HG03139 (cell line): ENCODE measurements around the gene ZNF17.
A peak's percentile ranks its signal among the peaks of the same experiment; 100 is the strongest.

Source experiments
- ATAC-seq: cut with Tn5 transposase; IDR thresholded peaks from one replicate; pipeline ENCODE4 v1.9.1; 2021; ENCODE audit not compliant: unreplicated experiment

Gene ZNF17

DNA sequence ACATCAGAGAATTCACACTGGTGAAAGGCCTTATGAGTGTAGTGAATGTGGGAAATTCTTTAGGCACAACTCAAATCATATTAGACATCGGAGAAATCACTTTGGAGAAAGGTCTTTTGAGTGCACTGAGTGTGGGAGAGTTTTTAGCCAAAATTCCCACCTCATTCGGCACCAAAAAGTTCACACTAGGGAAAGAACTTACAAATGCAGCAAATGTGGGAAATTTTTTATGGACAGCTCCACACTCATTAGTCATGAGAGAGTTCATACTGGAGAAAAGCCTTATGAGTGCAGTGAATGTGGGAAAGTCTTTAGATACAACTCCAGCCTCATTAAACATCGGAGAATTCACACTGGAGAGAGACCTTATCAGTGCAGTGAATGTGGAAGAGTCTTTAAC, 10.1 kb downstream of the ZNF17 start:
- no peak for ATAC-seq

DNA sequence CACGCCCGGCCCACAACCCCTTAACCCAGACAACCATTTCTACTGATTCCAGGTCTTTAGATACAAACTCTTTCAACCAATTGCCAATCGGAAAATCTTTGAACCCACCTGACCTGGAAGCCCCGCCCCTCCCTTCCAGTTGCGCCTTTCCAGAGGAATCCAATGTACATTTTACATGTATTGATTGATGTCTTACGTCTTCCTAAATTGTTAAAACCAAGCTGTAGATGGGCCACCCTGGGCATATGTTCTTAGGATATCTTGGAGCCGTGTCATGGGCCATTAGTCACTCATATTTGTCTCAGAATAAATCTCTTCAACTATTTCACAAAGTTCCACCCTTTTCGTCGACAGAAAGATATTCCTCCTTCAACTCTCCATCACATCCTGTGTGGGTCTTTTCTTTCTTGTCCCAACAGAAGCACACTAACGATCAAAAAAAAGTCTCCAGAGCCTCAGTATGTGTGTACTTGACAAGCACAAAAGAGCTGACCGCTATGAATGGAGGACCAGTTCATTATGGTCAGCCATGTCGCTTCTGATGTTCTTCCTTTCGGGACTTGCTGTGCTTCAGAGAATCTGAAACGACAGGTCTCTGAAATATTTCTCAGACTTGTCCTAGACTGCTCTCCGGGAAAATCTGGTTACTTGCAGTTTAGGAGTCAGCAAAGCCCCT, 23.6 kb downstream of the ZNF17 start:
- ATAC-seq: peak; percentile 6

DNA sequence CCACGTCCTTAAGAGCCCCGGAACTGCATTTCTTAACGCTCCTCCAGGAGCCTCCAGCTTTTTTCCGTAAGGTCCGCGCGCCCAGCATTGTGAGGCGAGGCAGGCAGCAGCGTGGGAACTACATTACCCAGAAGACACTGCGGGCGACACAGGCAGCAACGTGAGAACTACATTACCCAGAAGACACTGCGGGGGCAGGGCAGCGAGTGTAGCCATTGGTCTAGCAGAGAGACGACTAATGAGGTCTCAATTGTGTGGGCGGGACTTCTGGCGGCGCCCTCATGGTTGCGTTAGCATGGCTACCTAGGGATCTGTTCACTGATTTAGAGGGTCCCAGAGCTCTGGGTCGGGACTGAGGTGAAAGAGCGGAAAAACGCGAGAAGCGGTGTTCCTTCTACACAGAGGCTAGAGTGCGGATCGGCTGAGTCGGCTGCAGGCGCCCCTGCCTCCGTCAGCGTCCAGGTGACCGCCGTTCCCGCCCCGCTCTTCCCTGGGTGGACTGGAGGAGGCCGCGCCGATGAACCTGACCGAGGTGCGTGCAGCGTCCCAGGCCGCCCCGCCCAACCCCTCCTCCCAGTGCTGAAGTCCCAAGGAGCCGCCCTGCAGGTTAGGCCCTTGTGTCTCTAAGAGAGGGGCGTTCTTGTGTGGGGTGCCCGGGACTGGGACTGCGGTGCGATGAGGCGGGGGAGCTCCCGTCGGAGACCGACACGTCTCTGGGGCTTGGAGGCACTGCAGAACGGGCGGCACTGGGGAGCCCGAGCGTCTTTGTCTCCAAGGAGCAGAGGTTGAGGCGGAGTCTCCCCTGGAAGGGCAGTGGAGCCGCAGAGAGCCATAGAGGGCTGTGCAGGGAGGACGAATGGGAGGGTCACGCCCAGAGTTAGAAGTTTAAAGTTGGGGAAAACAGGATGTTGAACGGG, 24.4 kb downstream of the ZNF17 start, which contains the start of gene ZNF749:
TSS of gene ZNF749 (plus strand) at position 264 of the 917 bp plus-strand sequence. CDS start at position 518, 254 bp downstream.
- peak; percentile 93 for ATAC-seq

DNA sequence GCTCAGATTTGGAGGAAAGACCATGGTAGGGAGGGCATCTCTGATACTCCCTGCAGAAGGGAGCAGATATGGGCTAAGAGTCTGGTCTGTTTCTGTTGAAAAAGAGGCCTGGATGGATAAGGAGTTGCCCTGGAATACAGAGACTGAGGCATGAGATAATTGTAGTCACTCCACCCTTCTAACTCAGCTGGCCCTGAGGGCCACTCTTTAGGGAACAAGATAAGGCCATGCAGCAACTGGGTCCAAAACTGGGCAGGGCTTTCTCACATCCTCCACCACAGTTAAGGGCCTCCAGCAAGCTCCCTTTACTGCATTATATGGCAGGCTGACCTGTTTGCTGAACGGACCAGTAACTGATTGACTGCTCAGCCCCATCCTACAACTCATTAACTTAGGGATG, 25.5 kb downstream of the ZNF17 start:
- ATAC-seq: no peak

DNA sequence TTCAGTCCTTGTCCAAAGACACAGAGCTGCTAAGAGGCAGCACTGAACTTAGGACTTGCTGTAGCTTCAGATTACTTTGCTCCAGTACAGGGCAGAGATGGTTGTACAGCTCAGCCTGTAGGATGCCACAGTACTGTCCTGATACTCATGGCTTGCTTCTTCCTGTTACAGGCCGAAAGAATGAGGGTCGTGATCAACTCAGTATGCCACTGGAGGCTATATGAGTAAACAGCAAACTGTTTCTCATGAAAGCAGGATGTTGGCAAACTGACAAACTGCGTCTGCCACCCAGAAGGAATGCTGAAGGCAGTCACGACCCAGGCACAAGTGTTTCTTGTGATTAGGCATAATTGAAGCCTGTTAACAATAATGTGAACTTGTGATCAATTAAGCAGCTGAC, 27.0 kb downstream of the ZNF17 start:
- ATAC-seq: no peak

DNA sequence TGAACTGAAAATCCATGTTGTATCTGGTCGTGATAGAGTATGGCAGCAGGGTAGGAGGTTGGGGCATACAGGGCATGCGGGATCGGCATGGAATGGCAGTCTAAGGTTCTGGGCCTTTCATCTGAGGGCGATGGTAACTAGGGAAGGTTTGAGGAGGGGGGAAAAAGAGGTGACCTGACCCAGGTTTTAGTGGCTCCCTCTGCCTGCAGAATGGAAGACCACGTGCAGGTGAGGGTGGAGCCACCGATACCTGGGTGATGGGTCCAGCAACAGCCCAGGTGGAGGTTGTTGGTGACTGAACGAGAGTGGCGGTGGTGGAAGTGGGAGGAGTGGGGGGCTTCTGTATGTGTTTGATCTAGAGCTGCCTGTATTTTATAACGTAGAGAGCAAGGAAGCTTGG, 28.0 kb downstream of the ZNF17 start:
- no peak for ATAC-seq

DNA sequence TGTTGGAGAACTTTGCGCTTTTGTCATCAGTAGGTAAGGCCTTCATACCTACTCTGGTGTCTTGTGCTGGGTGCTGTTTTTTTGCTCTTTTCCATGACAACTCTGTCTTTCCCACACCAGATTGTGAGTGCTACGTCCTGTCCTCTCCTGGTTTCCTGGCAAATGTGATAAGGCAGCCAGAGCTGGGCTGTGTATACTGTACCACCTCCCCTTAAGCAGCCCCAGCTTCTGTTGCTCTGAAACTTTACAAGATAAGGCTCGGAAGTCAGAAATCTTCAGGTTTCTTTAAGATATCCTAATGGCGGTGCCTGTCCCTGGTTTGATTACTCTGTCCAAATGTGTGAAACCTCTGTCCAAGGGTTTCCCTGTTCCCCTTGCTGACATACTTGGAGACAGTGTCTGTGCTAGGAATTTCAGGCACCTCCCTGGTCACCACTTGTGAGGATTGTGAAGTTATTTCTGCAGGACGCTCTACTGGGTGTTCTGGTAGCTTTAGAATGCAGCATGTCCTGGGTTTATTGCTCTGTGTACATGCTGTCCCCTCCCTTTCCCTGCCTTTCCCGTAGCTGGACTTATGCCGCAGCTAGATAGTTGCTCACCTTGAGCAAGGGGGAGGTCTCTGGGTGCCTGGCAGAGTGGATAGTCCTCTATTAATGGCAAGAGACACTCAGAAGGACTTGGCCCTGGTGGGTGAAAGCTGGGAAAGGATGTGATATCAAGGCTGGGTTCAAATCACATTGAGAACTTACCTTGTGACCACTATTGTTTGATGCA, 31.2 kb downstream of the ZNF17 start:
- ATAC-seq: no peak

DNA sequence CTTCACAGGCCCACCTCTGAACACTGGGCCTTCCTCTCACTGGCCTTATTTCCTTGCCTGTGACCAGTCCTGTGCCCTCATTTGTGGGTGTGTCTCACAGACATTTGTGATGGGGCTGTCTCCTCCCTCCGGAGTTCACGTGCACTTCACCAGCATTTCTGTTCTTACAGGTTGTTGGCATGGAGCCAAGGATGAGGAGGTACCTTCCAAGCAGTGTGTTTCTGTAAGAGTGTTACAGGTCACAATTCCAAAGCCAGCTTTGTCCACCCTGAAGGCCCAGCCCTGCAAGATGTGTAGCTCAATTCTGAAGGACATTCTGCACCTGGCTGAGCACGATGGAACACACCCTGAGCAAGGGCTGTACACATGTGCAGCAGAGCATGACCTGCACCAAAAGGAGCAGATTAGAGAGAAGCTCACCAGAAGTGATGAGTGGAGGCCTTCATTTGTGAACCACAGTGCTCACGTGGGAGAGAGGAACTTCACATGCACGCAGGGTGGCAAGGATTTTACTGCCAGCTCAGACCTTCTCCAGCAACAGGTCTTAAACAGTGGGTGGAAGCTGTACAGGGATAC, 32.2 kb downstream of the ZNF17 start:
- ATAC-seq: no peak

DNA sequence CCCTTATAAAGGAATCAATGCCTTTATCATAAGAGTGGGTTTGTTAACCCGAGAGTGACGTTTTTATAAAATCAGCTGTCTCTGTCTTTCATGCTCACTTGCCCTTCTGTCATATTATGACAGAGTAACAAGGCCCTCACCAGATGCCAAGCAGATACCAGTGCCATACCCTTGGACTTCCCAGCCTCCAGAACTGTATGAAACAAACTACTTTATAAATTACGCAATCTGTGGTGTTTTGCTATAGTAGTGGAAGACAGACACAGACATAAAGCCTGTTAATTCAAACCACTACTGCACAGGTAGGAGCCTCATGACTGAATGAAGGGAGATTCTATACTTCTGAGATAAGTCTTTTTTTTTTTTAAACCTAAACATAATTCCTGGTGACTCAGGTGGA, 41.3 kb downstream of the ZNF17 start:
- ATAC-seq: no peak

DNA sequence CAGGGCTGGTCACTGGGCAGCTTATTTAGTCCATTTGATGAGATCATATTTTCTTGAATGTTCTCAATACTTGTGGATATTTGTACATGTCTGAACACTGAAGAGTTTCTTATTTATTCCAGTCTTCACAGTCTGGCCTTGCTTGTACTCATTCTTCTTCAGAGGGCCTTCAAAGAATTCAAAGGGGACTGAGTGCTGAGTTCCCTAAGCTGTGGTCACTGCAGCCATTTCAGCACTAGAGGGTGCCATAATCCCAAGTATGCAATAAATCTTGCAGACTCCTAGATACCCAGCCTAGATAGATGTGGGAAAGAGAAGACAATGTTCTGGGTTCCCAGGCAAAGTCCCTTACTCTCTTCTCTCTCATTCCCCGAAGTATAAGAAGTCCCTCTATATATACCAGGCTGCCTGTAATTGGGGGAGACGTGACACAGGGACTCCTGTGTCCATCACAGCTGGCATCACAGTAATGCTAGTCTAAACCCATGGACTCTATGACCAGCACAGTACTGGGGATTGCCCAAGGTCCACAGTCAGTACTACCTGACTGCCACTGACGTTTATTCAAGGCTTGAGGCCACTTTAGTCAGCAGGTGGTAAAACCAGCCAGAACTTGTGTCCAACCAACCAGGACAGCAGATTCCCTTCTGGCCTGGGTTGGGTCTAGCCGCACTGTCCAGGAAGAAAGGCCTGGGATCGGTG, 54.9 kb downstream of the ZNF17 start:
- ATAC-seq: no peak

DNA sequence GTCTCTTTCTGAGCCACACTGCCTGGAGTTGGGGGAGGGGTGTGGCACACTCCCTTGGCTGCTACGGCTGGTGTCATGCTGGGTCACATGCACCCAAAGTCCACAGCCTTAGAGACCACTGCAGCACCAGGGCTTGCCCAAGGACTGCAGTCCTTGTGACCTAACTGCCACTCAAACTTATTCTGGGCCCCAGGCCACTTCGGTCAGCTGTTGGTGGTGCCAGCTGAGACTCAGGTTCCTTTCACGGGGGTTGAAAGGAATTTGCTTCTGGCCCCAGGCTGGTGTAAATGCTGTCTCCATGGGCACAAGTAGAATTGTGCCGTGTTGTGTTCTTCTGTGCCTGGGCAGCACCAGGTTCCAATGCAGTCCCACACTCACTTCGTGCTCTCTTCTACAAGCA, 55.5 kb downstream of the ZNF17 start:
- ATAC-seq: no peak
